Myocyte (in vitro differentiated cells): ENCODE data around the gene RNF220. TPM values are rescaled to one million over a fixed set of nuclear protein-coding genes. Genes with fewer than 3 reads are reported as not detected.

ENCODE experiments used
- DNase-seq: peaks from one replicate; pipeline ENCODE4 v3.0.0-alpha.2; 2012; ENCODE audit warnings: low read depth
- total RNA-seq: library from RNA; depleted of rRNA; stranded (reverse); fragments of >200 nt; gene quantifications from 2 replicates; pipeline ENCODE4 v1.2.3, GENCODE V29; 2014

RNF220 gene
- total RNA-seq, 1 donor from 2014 or later: 129 TPM

DNA sequence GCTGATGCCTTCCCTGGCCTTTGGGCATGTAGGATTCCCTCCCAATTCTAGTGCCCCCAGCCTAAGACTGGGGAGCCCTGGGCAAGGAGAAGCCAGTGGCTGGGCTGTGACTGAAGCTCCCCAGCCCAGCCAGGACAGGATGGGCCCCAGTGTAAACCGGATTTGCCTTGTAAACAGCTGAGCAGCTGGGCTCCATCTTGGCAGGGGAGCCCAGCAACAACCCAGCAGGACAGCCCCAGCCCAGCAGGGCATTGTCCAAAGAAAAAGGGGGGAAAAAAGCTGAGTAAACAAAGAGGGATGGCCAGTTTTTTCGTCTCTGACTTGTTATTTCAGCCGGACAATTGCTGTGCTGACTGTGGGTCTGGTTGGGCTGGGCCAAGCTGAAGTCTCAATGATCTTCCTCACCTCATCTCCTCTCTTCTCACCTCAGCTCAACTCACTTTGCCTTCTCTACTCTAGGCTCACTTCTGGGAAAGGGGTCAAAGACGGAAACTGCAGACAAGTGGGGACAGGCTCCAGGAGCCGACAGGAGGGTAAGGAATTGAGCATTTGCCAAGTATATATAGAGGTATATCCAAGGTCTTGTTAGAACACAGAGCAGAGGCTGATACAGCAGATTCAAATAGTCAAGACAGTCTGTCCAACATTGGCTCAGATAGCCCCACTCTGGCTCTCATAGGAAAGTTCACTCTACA is 171.5 kb downstream of the RNF220 start:
- peak; percentile 45 for DNase-seq

- no peak for DNase-seq
Measured at GRCh38 chr1:44581205-44581604, 176.2 kb downstream of the RNF220 start.

- DNase-seq: no peak
Measured at GRCh38 chr1:44584167-44584566, 179.1 kb downstream of the RNF220 start.

GRCh38 chr1:44585315-44585920 is 180.4 kb downstream of the RNF220 start:
- no peak for DNase-seq

DNA sequence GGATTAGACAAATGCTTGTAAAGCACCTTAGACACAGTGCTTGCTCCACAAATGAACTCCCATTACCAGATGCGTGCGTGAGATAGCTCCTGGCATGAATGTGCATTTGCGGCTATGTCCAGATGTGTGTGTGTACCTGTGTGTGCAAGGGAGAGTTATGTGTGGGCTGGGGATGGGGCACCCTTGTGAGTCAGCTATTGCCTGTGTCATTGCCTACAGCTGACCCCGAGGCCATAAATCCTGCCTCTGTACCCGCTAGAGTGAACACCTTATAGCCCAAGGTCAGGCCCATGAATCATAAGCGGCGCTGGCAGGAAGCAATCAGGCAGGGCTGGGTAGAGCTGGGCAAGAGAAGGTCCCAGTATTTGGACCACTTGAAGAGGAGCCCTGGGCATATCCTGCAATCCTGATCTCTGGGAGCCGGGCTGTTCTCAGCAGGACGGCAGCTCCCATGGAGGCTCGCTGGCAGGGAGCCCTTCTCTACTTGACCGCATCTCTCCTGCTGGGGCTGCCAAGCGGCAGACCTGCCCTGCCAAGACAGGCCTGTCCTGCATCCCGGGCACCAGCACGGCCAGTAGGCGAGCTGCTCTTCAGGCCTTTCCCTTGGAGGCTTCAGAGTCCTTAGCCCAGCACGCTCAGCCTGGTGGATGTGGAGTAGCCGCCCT is 182.9 kb downstream of the RNF220 start:
- DNase-seq: no peak

GRCh38 chr1:44588551-44589210 is 183.6 kb downstream of the RNF220 start:
- DNase-seq: no peak

- DNase-seq: no peak
Measured at GRCh38 chr1:44590475-44590874, 185.4 kb downstream of the RNF220 start.

DNA sequence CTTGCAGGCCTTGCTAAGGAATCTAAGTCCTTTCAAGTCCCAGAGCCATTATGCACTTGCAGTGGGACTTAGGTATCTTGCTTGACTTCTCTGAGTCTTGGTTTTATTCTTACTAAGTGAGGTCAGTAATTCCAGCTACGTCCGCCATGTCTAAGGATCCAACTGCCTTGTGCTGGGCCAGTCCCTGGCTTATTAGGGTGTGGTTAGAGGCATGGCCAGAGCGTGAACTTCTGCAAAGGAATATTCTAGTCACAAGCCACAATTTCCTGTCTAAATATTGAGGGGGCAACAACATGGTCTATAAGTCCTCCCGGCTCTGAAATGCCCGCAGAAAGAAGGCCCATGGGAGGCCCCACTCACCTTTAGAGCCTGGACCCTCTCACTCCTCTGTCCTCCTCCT is 186.3 kb downstream of the RNF220 start:
- no peak for DNase-seq

DNA sequence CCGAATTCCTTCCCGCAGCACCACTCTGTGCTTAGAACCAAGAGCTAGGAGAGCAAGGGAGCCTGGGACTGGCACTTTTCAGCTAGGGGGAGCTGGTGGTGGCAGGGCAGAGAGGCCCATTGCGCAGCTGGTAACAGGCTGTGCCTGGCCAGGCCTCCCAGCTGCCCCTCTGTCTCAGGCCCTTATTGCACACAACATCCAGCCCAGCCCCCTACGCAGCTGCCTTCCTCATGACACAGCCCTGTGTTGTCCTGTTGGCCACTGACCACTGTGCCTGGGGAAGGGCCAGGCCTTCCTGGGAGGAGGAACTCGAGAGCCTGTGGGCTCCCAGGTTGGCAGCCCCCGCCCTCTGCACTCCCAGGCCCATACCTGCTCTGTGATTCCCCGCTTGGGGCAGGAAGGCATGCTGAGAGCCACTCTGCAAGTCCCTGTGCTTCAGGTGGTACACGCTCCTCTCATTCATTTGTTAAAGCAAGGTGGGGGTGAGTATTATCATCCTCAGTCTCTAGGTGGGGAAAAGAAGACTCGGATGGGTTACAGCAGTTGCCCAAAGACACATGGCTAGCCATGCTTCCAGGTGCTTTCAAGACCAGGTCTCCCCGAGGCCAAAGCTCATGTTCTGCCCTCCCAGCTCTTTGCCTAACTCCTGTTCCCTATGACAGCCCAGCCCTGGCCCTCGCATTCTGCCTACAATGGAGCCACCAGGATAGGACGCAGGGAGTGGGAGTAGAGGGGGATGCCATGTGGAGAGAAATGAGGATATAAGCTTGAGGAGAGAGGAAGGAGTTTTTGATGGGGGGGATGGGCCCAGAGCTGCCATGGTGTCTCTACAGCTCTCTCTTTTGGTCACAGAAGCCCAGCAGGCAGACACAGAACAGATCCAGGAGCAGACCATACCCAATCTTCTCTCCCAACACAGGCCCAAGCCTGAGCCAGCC is 187.4 kb downstream of the RNF220 start:
- peak; percentile 89 for DNase-seq

DNA sequence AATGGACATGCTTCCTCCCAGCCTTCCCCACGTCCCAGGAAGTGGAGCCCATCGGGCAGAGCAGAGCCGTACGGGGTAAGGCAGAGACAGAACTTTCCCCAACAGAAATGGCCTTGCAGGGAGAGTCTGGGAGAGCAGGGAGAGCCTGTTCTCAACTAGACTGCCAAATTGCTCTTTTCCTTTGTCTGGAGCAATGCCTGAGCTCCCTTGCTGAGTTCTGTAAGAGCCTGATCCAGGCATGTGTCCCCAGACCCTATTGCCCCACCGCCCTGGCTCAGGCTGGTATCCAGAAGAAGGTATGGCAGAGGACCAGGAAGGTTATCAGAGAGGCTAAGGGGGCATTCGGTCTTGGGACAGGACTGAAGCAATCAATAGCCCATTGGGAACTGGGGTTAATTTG is 189.3 kb downstream of the RNF220 start:
- DNase-seq: no peak

DNA sequence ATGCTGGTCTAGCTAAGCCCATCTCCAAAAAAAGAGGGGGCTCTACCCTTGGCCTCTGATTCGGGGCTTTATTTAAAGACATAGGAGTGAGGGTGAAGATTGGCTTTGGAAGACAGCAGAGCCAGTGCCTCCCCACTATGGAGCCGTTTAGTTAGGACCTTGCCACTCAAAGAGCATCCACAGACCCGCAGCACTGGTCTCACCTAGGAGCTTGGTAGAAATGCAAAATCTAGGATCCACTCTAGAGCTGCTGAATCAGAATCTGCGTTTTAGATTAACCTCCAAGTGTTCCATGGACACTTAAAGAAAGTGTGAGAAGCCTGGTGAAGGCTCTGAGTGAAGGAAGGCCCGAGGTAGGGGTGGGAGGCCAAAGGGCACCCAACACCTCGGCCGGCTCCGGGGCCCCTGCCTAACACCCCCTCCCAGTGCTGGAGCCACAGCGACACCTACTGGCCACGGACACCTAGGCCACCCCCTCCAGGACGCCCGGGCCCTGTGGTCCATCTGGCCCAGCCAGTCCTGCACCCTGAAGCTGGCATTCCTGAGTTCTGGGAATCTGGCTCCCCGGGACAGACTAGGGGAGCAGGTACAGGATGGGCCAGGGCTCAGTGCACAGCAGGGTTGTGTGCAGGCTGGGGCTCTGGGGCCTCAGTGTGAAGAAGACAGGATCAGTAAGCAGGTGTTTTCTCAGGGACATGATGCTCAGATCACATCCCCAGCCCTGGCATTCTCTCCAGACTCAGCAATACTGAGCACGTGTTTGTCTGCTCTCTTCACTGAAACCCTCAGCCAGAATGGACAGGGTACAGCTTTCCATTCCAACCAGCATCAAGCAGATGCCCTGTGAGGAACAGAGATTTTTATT is 190.0 kb downstream of the RNF220 start:
- DNase-seq: peak; percentile 74

DNA sequence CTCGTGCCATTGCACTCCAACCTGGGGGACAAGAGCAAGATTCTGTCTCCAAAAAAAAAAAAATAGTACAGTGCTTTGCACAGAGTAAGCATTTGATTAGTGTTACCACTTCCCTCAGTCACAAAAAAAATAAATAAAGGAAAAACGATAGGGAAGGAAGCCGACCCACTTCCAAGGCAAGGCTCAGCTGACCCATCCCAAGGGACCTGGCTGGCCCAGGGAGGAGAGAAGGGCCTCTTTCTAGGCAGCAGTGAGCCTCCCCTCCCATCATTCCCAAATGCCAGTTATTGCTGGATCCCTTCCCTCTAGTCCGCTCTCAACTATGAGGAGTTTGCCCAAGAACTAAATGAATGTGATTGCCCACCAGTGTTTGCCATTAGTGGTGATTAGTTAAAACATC is 191.5 kb downstream of the RNF220 start:
- DNase-seq: no peak

DNA sequence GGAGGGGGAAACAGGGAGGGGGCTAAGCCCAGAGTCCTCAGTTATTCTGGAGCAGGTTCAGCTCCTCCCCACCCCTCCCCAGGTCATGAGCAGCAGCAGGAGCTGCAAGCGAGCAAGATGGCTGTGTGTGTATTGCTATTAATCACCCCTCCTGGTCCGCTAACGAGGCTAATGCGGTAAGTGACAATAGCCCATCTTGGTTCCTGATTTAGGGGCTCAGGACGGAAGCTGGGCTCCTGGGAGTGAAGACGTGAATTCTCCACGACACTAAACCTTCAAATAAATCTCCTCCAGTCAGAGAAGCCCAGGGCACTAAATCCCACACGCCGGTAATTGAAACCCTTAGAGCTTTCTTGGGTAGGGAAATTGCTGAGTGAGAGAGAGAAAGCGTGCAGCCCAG is 193.1 kb downstream of the RNF220 start:
- DNase-seq: no peak

DNA sequence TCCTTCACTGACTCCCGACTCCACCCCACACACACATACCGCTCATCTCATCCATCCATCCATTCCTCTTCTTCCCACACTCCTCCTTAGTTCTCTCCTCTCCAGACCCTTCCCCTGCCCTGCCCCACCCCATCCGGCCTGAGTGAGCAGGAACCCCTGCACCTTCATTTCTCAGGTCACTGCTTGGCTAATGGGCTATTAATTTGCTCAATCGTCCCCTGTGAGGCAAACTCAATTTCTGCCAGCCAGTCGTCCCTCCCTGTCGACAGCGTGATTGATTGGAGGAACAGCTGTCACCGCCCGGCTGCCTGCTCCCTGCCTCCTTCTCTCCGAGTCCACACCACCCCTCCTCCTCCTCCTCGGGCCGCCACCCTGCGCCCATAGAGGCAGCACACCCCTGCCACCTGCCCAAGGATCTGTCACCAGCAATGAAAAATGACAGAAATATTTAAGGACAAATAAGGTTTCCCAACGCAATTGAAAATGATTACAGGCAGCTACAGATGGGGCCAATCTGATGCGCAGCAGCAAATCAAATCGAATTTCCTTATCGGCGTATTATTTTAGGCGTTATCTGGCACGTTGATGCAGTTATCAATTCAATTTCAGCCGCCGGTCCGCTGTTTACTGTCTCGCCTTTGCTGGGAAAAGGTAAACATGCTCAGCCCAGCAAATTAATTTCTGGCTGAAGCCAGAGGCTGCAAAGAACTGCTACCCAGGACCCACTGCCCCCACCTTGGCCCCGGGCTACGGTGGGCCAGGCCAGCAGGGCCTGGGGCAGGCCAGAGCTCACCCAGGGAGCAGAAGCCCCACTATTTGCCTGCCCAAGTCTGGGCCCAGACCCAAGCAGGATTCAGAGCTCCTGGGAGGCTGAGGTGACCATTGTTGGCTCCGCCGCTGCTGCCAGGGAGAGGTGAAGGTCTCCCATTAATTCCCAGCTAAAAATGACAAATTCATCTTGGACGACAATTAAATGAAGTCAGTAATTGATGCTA is 197.9 kb downstream of the RNF220 start:
- peak; percentile 86 for DNase-seq

- DNase-seq: no peak
Measured at GRCh38 chr1:44603718-44604117, 198.7 kb downstream of the RNF220 start.

- no peak for DNase-seq
Measured at GRCh38 chr1:44604157-44604955, 199.3 kb downstream of the RNF220 start.

- no peak for DNase-seq
Measured at GRCh38 chr1:44605914-44606615, 201.0 kb downstream of the RNF220 start.
